GM13976 (cell line): Measurements from ENCODE around the gene CR1.

Experiments
- DNase-seq: peaks from one replicate; pipeline ENCODE4 v3.0.0; 2012; ENCODE audit warnings: low spot score
- CTCF ChIP-seq: IDR thresholded peaks from 2 replicates; pipeline ENCODE4 v1.5.1; 2012; ENCODE audit warnings: borderline replicate concordance, mild to moderate bottlenecking; ENCODE audit not compliant: insufficient read depth; ENCODE audit errors: extremely low read depth, missing control alignments, control extremely low read depth
- in situ Hi-C: fragments of 300-500 bp; cut with MboI; formaldehyde crosslinking; loops from one replicate; pipeline ENCODE4 v1.12.0; 2022; ENCODE audit warnings: low sequenced_read_pairs, mixed read lengths, inconsistent platforms; ENCODE audit not compliant: unreplicated experiment

Gene CR1

GRCh38 chr1:207461649-207462048, 34.3 kb upstream of the CR1 start:
- DNase-seq = no peak
- no peak for TF ChIP-seq CTCF
- in situ Hi-C loops = no loop called here

- TF ChIP-seq CTCF = no peak
- in situ Hi-C loops = no loop called here
- no peak for DNase-seq
Measured at GRCh38 chr1:207462535-207462934, 33.4 kb upstream of the CR1 start.

DNA sequence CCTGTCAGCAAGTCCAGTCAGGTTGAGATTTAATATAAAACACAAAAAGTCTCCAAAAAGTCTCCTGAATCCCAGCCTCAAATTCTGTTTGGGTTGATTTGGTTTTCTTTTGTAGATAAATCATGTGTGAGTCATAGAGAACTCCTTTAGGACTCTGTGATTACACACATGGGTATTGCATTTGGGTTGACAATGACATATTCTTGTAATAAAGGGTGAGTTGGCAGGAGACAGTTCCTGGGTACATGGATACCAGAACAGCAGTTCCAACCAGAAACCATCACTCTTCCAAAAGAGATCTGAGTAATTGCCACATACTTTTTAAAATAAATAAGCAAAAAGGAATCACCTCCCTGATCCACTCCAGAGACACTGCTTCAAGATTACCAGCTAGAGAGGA, 32.9 kb upstream of the CR1 start:
- in situ Hi-C loops = no loop called here
- TF ChIP-seq CTCF = no peak
- DNase-seq = no peak

DNA sequence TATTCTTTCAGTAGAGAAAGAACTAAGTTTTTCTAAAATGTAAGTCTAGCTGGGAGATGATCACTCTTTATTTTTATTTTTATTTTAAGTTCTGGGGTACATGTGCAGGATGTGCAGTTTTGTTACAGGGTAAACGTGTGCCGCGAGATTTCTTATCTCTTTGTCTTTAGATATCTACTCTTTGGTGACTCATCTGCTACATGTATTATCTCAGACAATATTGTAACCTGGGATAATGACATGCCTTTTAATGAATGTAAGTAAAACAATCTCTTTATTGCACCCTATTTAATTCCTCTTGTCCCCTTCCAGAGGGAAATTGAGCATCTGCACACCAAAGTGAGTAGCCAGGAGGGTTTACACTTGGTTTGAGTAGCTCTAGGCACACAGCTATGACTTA, 32.4 kb upstream of the CR1 start:
- in situ Hi-C loops = no loop called here

GRCh38 chr1:207470927-207471326, 25.0 kb upstream of the CR1 start:
- TF ChIP-seq CTCF = no peak
- in situ Hi-C loops = no loop called here

More for the DNA sequence above, 32.4 kb upstream of the CR1 start:
- no peak for DNase-seq
- no peak for TF ChIP-seq CTCF

DNA sequence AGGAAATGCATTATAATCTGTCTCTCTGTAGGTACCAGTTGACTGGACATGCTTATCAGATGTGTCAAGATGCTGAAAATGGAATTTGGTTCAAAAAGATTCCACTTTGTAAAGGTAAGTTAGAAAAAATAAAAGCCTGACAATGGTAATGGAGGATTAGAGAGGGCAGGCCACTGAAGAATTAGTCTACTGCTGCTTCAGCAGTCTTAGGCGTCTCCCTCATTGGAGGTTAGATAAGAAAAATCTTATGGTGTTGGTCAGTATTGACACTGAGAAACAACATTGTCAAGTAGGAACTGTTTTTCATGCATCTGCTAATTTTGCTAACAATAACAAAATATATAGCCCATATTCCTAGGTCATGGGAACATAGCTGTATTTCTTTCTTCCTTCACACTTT, 21.7 kb upstream of the CR1 start:
- no peak for TF ChIP-seq CTCF
- no peak for DNase-seq
- in situ Hi-C loops = no loop called here

More at GRCh38 chr1:207470927-207471326, 25.0 kb upstream of the CR1 start:
- no peak for DNase-seq

DNA sequence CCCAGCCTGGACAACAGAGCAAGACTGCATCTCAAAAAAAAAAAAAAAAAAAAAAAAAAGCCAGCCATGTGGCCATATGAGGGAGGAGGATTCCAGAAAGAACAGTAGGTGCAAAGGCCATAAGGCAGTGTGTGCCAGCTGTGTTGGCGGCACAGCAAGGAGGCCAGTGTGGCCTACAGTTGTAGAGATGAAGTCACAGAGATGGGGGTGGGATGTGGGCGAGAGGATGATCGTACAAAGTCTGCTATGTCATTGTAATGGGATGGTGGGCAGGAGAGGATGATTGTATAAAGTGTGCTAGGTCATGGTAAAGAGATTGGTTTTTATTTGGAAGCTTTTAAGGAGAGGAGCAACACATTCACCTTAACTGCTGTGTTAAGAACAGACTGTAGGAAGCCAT, 9.8 kb upstream of the CR1 start:
- no peak for DNase-seq
- TF ChIP-seq CTCF = no peak

More for the DNA sequence above, 9.8 kb upstream of the CR1 start:
- in situ Hi-C loops = loop anchor here (25.0 kb wide), 1 partner anchor 399 kb away; the partner anchor contains the start of gene C4BPB
